Kidney (tissue), 14 donors: ENCODE data around the gene NSG2. TPM values are rescaled to one million over a fixed set of nuclear protein-coding genes. Genes with fewer than 3 reads are reported as not detected.

Experiments used
- DNase-seq, 5 donors: peaks; one replicate each; pipeline ENCODE4 v3.0.0-alpha.2; 2013 to 2020
- FAIRE-seq: peaks from 2 replicates; lab custom pipeline; 2012; peaks lifted over from hg19 to GRCh38; lab: Jason Lieb, UNC
- H3K27ac ChIP-seq, 2 donors: one replicate each; pipeline ENCODE4 v1.7.0; 2013; ENCODE audit warnings: low read depth in 2 of 2, low read length in 2 of 2, inconsistent platforms in 1 of 2
- H3K27me3 ChIP-seq: one replicate; pipeline ENCODE4 v1.7.1; 2013; ENCODE audit warnings: low read length, inconsistent platforms; ENCODE audit not compliant: control insufficient read depth, insufficient read depth
- H3K36me3 ChIP-seq, 3 donors: one replicate each; pipeline versions ENCODE4 v1.7.0 to v1.7.1; 2013; ENCODE audit warnings: low read length in 3 of 3, control low read depth in 1 of 3, inconsistent platforms in 1 of 3; ENCODE audit not compliant: insufficient read depth in 3 of 3, control insufficient read depth in 2 of 3
- H3K4me1 ChIP-seq, 3 donors: one replicate each; pipeline versions ENCODE4 v1.7.0 to v1.7.1; 2013; ENCODE audit warnings: low read length in 3 of 3, inconsistent platforms in 1 of 3, low read depth in 1 of 3; ENCODE audit not compliant: control insufficient read depth in 2 of 3, insufficient read depth in 2 of 3
- H3K4me3 ChIP-seq, 3 donors: one replicate each; pipeline versions ENCODE4 v1.7.0 to v1.8.1; 2013; ENCODE audit warnings: low read length in 3 of 3, control low read depth in 1 of 3, inconsistent platforms in 1 of 3
- H3K9ac ChIP-seq, 3 donors: one replicate each; pipeline versions ENCODE4 v1.7.0 to v1.7.1; 2013; ENCODE audit warnings: low read length in 3 of 3, control low read depth in 1 of 3, inconsistent platforms in 1 of 3
- H3K9me3 ChIP-seq, 3 donors: one replicate each; pipeline versions ENCODE4 v1.7.0 to v1.7.1; 2013; ENCODE audit warnings: low read length in 3 of 3, control low read depth in 1 of 3, inconsistent platforms in 1 of 3; ENCODE audit not compliant: control insufficient read depth in 2 of 3, insufficient read depth in 1 of 3
- CTCF ChIP-seq: IDR thresholded peaks from 3 replicates; pipeline ENCODE4 v1.5.1; 2012; ENCODE audit warnings: mild to moderate bottlenecking, moderate library complexity, borderline replicate concordance; ENCODE audit not compliant: insufficient read depth; ENCODE audit errors: extremely low read depth
- intact Hi-C: fragments of 100-400 bp; cut with DNase I; formaldehyde crosslinking; loops from one replicate; pipeline ENCODE4 v1.11.1; 2022
- polyA plus RNA-seq: library from polyadenylated mRNA; stranded (reverse); fragments of 350-450 nt; fragmentation: Illumina TruSeq; extraction: RNeasy Lipid Tissue Mini Kit (QIAGEN cat#74804); gene quantifications from one replicate; pipeline ENCODE4 v1.2.3, GENCODE V29; 2014; ENCODE audit warnings: low read depth, low replicate concordance; ENCODE audit not compliant: insufficient read depth
- total RNA-seq: library from RNA; stranded (reverse); fragmentation: NEBNext Ultra II Directional; extraction: Animal tissue kit (Norgen Biotek cat#: 25700); gene quantifications from one replicate; pipeline ENCODE4 v1.2.1, GENCODE V29; 2021
- donor health status: control.
- donor health status: control.
- donor health status: control.
- donor health status: control.
- donor health status: control.
- donor health status: DM: yes; HTN: yes; CAD: no.
- donor health status: Normal renal cell carcinoma (clear cell type).

NSG2 gene
- total and polyA plus RNA-seq, 2 donors from 2014 or later, result 0.41 TPM; not detected in 1

GRCh38 chr5:174022384-174023095, 23.0 kb upstream of the NSG2 start:
- H3K27ac ChIP-seq, result no peak overlapping the region
- no peak overlapping the region for H3K4me3 ChIP-seq
- no peaks in the 10 kb centered on the region for H3K36me3 ChIP-seq
- peak in 2 of 5 donors; percentile 2 to 9 for DNase-seq
- H3K4me1 ChIP-seq, result no peaks in the 10 kb centered on the region
- intact Hi-C loops, result no loop called here
- FAIRE-seq, result no peak
- no peaks in the 10 kb centered on the region for H3K27me3 ChIP-seq
- no peak overlapping the region for H3K9ac ChIP-seq
- TF ChIP-seq CTCF, result no peak
- no peaks in the 10 kb centered on the region for H3K9me3 ChIP-seq

GRCh38 chr5:174030286-174030685, 15.2 kb upstream of the NSG2 start:
- intact Hi-C loops, result no loop called here
- no peaks in the 10 kb centered on the region for H3K27me3 ChIP-seq
- H3K4me3 ChIP-seq, result no peak overlapping the region
- no peak for FAIRE-seq
- no peaks in the 10 kb centered on the region for H3K4me1 ChIP-seq
- H3K9ac ChIP-seq, result no peak overlapping the region
- no peak for DNase-seq
- H3K27ac ChIP-seq, result no peak overlapping the region
- H3K9me3 ChIP-seq, result peaks cover 0 to 11% (median 0%) of the 10 kb centered on the region in 3 donors
- no peaks in the 10 kb centered on the region for H3K36me3 ChIP-seq
- no peak for TF ChIP-seq CTCF

GRCh38 chr5:174044466-174045254, 846 bp upstream of the NSG2 start:
- Histone ChIP-seq H3K27me3 (no peaks in the 10 kb centered on the region), H3K36me3 (no peaks in the 10 kb centered on the region), H3K4me3 (no peak overlapping the region), H3K9ac (no peak overlapping the region), H3K27ac (no peak overlapping the region), H3K4me1 (no peaks in the 10 kb centered on the region), H3K9me3 (no peaks in the 10 kb centered on the region)
- intact Hi-C loops, result no loop called here
- DNase-seq (no peak), FAIRE-seq (no peak)
- TF ChIP-seq CTCF, result no peak
